Measurements from ENCODE around the gene TMIGD3. TPM values are rescaled to one million over a fixed set of nuclear protein-coding genes. Genes with fewer than 3 reads are reported as not detected.

Gene TMIGD3
- total RNA-seq, 1 experiment from 2014 or later: not detected

GRCh38 chr1:111486431-111486830, 17.0 kb downstream of the TMIGD3 start:
- intact Hi-C loops (cut with micrococcal nuclease; ENCODE audit: unreplicated experiment) (loop anchor here (10.0 kb wide), 1 partner anchor 258 kb away; no protein-coding TSS in a partner anchor), in situ Hi-C loops (cut with HindIII; ENCODE audit: low pct_unique_long_range_greater_than_20kb, low sequenced_read_pairs) (no loop called here)
- Histone ChIP-seq H3K27ac (ENCODE audit: low read length) (no peak overlapping the region), H3K27me3 (ENCODE audit: control insufficient read depth, insufficient read depth, low read length) (no peaks in the 10 kb centered on the region), H3K9me3 (ENCODE audit: control insufficient read depth, insufficient read depth, low read depth, low read length) (no peaks in the 10 kb centered on the region), H3K4me1 (ENCODE audit: control insufficient read depth, insufficient read depth, low read length) (no peaks in the 10 kb centered on the region), H3K36me3 (ENCODE audit: control insufficient read depth, insufficient read depth, low read length) (no peaks in the 10 kb centered on the region), H3K4me3 (ENCODE audit: low read depth in 2 of 2, low read length in 2 of 2) (no peak overlapping the region)
- TF ChIP-seq SIN3A (IDR thresholded peaks at IDR 0.05; ENCODE audit: borderline replicate concordance, insufficient read depth, low read depth, low read length) (no peak), CTCF (IDR thresholded peaks at IDR 0.05) (no peak), POLR2AphosphoS5 (IDR thresholded peaks at IDR 0.05; ENCODE audit: low read depth, low read length) (no peak), TCF7L2 (IDR thresholded peaks at IDR 0.05; ENCODE audit: low read depth, low read length) (no peak), REST (IDR thresholded peaks at IDR 0.05; ENCODE audit: insufficient read depth in 1 of 2, low read depth in 2 of 2, low read length in 1 of 2) (no peak)
- DNase-seq (ENCODE audit: low read depth, low spot score) (no peak), ATAC-seq (no peak)
- BruUV-seq (replicated peaks): no TSS peak
- ChIA-PET CTCF (no interaction called here), POLR2A (no interaction called here)

- Histone ChIP-seq H3K4me3 (ENCODE audit: low read depth in 2 of 2, low read length in 2 of 2) (no peak overlapping the region), H3K9me3 (ENCODE audit: control insufficient read depth, insufficient read depth, low read depth, low read length) (no peaks in the 10 kb centered on the region), H3K4me1 (ENCODE audit: control insufficient read depth, insufficient read depth, low read length) (no peaks in the 10 kb centered on the region), H3K36me3 (ENCODE audit: control insufficient read depth, insufficient read depth, low read length) (no peaks in the 10 kb centered on the region), H3K27me3 (ENCODE audit: control insufficient read depth, insufficient read depth, low read length) (no peaks in the 10 kb centered on the region), H3K27ac (ENCODE audit: low read length) (no peak overlapping the region)
- DNase-seq (ENCODE audit: low read depth, low spot score) (no peak), ATAC-seq (no peak)
- no peak for TF ChIP-seq CTCF (IDR thresholded peaks at IDR 0.05)
- TF ChIP-seq SIN3A (IDR thresholded peaks at IDR 0.05; ENCODE audit: borderline replicate concordance, insufficient read depth, low read depth, low read length): no peak
- TF ChIP-seq TCF7L2 (IDR thresholded peaks at IDR 0.05; ENCODE audit: low read depth, low read length): no peak
- TF ChIP-seq REST (IDR thresholded peaks at IDR 0.05; ENCODE audit: insufficient read depth in 1 of 2, low read depth in 2 of 2, low read length in 1 of 2): no peak
- no peak for TF ChIP-seq POLR2AphosphoS5 (IDR thresholded peaks at IDR 0.05; ENCODE audit: low read depth, low read length)
- ChIA-PET CTCF (interaction anchor here (0.6 kb wide), 3 partner anchors 34 to 179 kb away, joined by 3 to 6 read pairs (median 3); no protein-coding TSS in a partner anchor), POLR2A (no interaction called here)
- intact Hi-C loops (cut with micrococcal nuclease; ENCODE audit: unreplicated experiment) (loop anchor here (10.0 kb wide), 1 partner anchor 260 kb away; no protein-coding TSS in a partner anchor), in situ Hi-C loops (cut with HindIII; ENCODE audit: low pct_unique_long_range_greater_than_20kb, low sequenced_read_pairs) (no loop called here)
- no TSS peak for BruUV-seq (replicated peaks)
Measured at GRCh38 chr1:111484391-111485026, 18.9 kb downstream of the TMIGD3 start.
